AG04449 (cell line): Measurements from ENCODE around the gene NUP155.
A peak's percentile ranks its signal among the peaks of the same experiment; 100 is the strongest.
"Not testable (repeated sequence)": the region's sequence is repeated elsewhere in the genome, so short reads cannot be mapped to it uniquely, and the experiment has no call there.

Experiments
- CTCF ChIA-PET: fragments of 350-600 bp; formaldehyde crosslinking; extraction: SDS; loops from one replicate; lab custom pipeline; 2021; ENCODE audit warnings: antibody characterized with exemption; lab: Yijun Ruan, JAX
- POLR2A ChIA-PET: fragments of 400-600, 350-600 bp; formaldehyde crosslinking; extraction: SDS; loops from one replicate; lab custom pipeline; 2020; ENCODE audit warnings: antibody characterized with exemption, inconsistent platforms; lab: Yijun Ruan, JAX
- DNase-seq: peaks from one replicate; pipeline ENCODE4 v3.0.0-alpha.2; 2010; ENCODE audit warnings: low read depth, low spot score
- H3K4me3 ChIP-seq: 2 replicates; pipeline ENCODE4 v1.5.1; 2011; ENCODE audit warnings: low read depth, mild to moderate bottlenecking, control low read depth, low read length
- TF ChIP-seq, protein P1 (sequence below): IDR thresholded peaks from one replicate; pipeline ENCODE4 v1.5.1; 2011; ENCODE audit warnings: mild to moderate bottlenecking, moderate library complexity, low read length, control low read depth, inconsistent platforms; ENCODE audit not compliant: insufficient read depth; ENCODE audit errors: missing control alignments

The NUP155 gene

GRCh38 chr5:37370864-37371726, at the start of gene NUP155:
Gene NUP155, minus strand, starts transcription at chr5:37371106. Its CDS starts 129 bp downstream, at chr5:37370977.
- DNase-seq: peak; percentile 75
- H3K4me3 ChIP-seq: peak within 1 kb of the TSS; percentile 98
- ChIA-PET CTCF (interaction anchor here (0.9 to 1.7 kb wide), 3 partner anchors 8 to 822 kb away, joined by 4 to 11 read pairs (median 5); partner anchors contain the start of gene WDR70), POLR2A (interaction anchor here (0.6 to 1.3 kb wide), 6 partner anchors 8 to 465 kb away, joined by 3 to 5 read pairs (median 3); partner anchors contain the start of gene WDR70)
- TF ChIP-seq, protein P1, sequence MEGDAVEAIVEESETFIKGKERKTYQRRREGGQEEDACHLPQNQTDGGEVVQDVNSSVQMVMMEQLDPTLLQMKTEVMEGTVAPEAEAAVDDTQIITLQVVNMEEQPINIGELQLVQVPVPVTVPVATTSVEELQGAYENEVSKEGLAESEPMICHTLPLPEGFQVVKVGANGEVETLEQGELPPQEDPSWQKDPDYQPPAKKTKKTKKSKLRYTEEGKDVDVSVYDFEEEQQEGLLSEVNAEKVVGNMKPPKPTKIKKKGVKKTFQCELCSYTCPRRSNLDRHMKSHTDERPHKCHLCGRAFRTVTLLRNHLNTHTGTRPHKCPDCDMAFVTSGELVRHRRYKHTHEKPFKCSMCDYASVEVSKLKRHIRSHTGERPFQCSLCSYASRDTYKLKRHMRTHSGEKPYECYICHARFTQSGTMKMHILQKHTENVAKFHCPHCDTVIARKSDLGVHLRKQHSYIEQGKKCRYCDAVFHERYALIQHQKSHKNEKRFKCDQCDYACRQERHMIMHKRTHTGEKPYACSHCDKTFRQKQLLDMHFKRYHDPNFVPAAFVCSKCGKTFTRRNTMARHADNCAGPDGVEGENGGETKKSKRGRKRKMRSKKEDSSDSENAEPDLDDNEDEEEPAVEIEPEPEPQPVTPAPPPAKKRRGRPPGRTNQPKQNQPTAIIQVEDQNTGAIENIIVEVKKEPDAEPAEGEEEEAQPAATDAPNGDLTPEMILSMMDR: no peak

- TF ChIP-seq, protein P1: no peak
- no peak overlapping the region for H3K4me3 ChIP-seq
- POLR2A ChIA-PET: interaction anchor here (0.7 kb wide), 1 partner anchor 359 kb away, joined by 3 read pairs; no protein-coding TSS in a partner anchor
- no peak for DNase-seq
- CTCF ChIA-PET: interaction anchor here (0.9 kb wide), 1 partner anchor 775 kb away, joined by 4 read pairs; no protein-coding TSS in a partner anchor
These were observed 46.4 kb upstream of the NUP155 start for GRCh38 chr5:37417347-37417746.

GRCh38 chr5:37415456-37415855, 44.5 kb upstream of the NUP155 start:
- POLR2A ChIA-PET, CTCF ChIA-PET, H3K4me3 ChIP-seq, DNase-seq: not testable (repeated sequence)

GRCh38 chr5:37412515-37412914, 41.6 kb upstream of the NUP155 start:
- DNase-seq: no peak
- TF ChIP-seq, protein P1: no peak
- ChIA-PET POLR2A (no interaction called here), CTCF (interaction anchor here (0.6 to 7.2 kb wide), 47 partner anchors 10 to 788 kb away, joined by 3 to 96 read pairs (median 4); partner anchors contain the start of gene GDNF)
- no peak overlapping the region for H3K4me3 ChIP-seq

DNA sequence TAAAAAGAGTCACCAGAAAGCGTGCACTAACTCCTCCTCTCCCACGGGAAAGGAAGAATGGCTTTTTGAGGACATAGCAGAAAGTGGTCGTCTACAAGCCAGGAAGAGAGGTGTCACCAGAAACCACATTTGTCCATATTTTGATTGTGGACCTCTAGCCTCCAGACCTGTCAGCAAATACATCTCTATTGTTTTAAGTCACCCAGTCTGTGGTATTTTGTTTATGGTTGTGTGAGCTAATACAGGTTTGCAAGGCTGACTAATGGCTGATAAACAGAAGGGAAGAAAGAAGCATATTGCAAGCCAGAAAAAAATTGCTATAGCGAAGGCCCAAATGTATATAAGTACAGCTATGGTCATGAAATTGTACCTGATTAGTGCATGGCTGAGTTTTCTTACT, 29.6 kb upstream of the NUP155 start:
- no peak for DNase-seq
- POLR2A ChIA-PET: no interaction called here
- H3K4me3 ChIP-seq: no peak overlapping the region
- TF ChIP-seq, protein P1: no peak
- CTCF ChIA-PET: no interaction called here

DNA sequence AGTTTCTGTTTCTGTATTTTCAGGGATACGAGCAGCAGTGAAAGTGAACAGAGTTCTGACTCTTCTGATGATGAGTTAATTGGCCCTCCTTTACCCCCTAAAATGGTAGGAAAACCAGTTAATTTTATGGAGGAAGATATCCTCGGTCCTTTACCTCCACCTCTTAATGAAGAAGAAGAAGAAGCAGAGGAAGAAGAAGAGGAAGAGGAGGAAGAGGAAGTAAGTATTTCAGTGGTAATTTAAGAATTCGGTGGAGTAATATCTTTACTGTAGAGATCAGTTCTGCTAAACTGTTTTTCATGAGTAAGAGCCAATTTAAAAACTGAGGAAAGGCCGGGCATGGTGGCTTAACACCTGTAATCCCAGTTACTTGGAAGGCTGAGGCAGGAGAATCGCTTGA, 25.4 kb upstream of the NUP155 start:
- TF ChIP-seq, protein P1: no peak
- CTCF ChIA-PET: no interaction called here
- no peak overlapping the region for H3K4me3 ChIP-seq
- no peak for DNase-seq
- POLR2A ChIA-PET: no interaction called here
